Measurements from ENCODE around the gene ACTG1. TPM values are rescaled to one million over a fixed set of nuclear protein-coding genes. Genes with fewer than 3 reads are reported as not detected.

Gene ACTG1
- total RNA-seq, 1 experiment from 2014 or later = 1,576 TPM

DNA sequence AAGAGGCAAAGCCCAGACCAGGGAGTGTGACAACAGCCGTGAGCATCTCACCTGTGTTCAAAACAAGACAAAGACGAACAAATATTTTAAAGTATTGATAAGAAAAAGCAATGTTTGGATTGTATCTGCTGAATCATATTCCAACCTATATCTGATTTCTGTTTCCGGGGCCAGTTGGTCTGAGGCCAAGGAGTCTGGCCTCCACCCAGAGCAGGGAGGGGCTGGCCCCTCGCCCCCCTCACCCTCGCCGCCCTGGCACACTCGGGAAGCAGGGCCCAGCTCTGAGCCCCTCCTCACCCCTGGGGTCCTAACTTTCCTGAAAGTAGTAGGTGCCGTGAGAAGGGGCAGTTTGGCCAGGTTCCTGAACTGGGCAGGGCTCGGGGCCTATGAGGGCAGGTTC is 48.0 kb downstream of the ACTG1 start:
- DNase-seq (ENCODE audit: low spot score) = no peak

DNA sequence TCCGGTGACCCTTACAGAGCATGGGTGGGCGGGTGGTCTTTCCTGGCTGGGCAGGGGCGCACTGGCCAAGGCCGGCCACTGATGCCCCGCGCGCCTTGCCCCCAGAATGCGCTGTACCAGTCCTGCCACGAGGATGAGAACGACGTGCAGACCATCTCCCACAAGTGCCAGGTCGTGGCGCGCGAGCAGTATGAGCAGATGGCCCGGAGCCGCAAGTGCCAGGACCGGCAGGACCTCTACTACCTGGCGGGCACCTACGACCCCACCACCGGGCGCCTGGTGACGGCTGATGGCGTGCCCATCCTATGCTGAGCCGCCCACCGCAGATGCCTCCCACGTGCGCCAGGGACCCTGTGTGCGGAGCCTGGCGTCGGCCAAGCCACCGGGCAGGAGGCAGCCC is 49.1 kb downstream of the ACTG1 start:
- no peak for DNase-seq (ENCODE audit: low spot score)

DNA sequence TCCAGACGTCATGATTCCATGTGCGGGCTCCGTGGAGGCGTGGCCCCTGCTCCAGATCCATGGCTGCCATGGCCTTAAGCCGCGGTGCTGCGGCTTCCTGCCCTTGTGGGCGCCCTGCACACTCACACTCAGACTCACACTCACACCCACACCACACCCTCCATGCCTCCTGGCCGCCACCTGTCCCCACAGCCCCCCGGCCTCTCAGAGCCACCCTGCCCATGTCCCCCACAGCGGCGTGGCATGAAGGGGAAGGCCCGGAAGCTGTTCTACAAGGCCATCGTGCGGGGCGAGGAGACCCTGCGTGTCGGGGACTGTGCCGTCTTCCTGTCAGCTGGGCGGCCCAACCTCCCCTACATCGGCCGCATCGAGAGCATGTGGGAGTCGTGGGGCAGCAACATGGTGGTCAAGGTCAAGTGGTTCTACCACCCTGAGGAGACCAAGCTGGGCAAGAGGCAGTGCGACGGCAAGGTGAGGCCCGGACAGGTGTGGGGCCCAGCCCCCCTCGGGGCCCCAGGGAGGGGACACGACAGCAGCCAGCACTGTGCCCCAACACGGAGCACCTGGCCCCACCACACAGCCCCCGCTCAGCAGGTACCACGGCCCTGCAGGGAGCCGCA is 50.0 kb downstream of the ACTG1 start:
- no peak for DNase-seq (ENCODE audit: low spot score)

DNA sequence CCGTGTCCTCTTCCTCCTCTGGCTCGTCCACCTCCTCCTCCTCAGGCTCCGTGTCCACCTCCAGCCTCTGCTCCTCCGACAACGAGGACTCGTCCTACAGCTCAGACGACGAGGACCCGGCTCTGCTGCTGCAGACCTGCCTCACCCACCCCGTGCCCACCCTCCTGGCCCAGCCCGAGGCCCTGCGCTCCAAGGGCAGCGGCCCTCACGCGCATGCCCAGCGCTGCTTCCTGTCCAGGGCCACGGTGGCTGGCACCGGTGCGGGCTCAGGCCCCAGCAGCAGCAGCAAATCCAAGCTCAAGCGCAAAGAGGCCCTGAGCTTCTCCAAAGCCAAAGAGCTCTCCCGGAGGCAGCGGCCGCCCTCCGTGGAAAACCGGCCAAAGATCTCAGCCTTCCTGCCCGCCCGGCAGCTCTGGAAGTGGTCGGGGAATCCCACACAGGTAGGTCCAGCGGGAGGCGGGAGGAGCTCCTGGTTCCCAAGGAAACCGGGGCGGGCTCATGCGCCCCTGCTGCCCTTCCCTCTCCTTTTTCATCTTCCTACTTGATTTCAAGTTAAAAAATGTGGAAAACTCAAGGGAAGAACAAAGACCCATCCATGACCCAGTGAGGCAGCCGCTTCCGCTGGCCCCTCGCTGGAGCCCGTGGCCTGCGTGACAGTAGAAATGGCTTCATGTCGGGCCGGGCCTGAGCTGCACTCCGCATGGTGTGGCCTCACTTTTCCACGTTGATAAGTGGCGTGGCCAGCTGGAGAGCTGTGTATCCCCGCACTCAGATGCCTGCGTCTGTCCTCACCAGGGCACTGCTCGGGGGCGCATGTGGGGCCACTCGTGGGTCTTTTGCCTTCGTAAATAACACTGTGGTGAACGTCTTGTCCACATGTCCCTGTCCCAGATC is 50.7 kb downstream of the ACTG1 start:
- no peak for DNase-seq (ENCODE audit: low spot score)

DNA sequence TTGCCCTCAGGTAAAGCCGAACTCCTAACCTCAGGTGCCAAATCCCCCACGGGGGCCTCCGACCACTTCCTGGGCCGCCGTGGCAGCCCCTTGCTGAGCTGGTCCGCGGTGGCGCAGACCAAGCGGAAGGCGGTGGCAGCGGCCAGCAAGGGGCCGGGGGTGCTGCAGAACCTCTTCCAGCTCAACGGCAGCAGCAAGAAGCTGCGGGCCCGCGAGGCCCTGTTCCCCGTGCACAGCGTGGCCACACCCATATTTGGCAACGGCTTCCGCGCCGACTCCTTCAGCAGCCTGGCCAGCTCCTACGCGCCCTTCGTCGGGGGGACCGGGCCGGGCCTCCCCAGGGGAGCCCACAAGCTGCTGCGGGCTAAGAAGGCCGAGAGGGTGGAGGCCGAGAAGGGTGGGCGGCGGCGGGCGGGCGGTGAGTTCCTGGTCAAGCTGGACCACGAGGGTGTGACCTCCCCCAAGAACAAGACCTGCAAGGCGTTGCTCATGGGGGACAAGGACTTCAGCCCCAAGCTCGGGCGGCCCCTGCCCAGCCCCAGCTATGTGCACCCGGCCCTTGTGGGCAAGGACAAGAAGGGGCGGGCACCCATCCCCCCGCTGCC is 51.6 kb downstream of the ACTG1 start:
- no peak for DNase-seq (ENCODE audit: low spot score)

Other genes with a start within 250 kb of the ACTG1 start
- 40.9 and 67.3 TPM in 2 replicates for gene SLC38A10, start 217.5 kb downstream of the ACTG1 start, total RNA-seq (2014; rRNA removed; shearing (Covaris generic))
- 0.31 and 3.4 TPM in 2 replicates for gene BAHCC1, start 117.3 kb downstream of the ACTG1 start, total RNA-seq (2014; rRNA removed; shearing (Covaris generic))
- gene FSCN2, start 15.6 kb upstream of the ACTG1 start, total RNA-seq (2014; rRNA removed; shearing (Covaris generic)) = 0.27 TPM in 1 of 2 replicates, not detected in the other
- gene FAAP100, start 39.6 kb upstream of the ACTG1 start, total RNA-seq (2014; rRNA removed; shearing (Covaris generic)) = 6.6 and 7.4 TPM in 2 replicates
- 55.0 and 63.7 TPM in 2 replicates for gene NPLOC4, start 124.3 kb upstream of the ACTG1 start, total RNA-seq (2014; rRNA removed; shearing (Covaris generic))
- gene TSPAN10, start 124.4 kb upstream of the ACTG1 start, total RNA-seq (2014; rRNA removed; shearing (Covaris generic)) = 0.06 and 1.5 TPM in 2 replicates
- not detected in 2 replicates for gene PDE6G, start 143.7 kb upstream of the ACTG1 start, total RNA-seq (2014; rRNA removed; shearing (Covaris generic))
- gene OXLD1, start 153.8 kb upstream of the ACTG1 start, total RNA-seq (2014; rRNA removed; shearing (Covaris generic)) = 36.3 and 47.4 TPM in 2 replicates
- 10.7 and 16.7 TPM in 2 replicates for gene CCDC137, start 153.9 kb upstream of the ACTG1 start, total RNA-seq (2014; rRNA removed; shearing (Covaris generic))
- gene ARL16, start 171.0 kb upstream of the ACTG1 start, total RNA-seq (2014; rRNA removed; shearing (Covaris generic)) = 31.1 and 47.5 TPM in 2 replicates
- 26.6 and 38.3 TPM in 2 replicates for gene HGS, start 171.2 kb upstream of the ACTG1 start, total RNA-seq (2014; rRNA removed; shearing (Covaris generic))
- gene MRPL12, start 190.6 kb upstream of the ACTG1 start, total RNA-seq (2014; rRNA removed; shearing (Covaris generic)) = 16.9 and 21.9 TPM in 2 replicates
- gene SLC25A10, start 199.5 kb upstream of the ACTG1 start, total RNA-seq (2014; rRNA removed; shearing (Covaris generic)) = 51.6 and 77.0 TPM in 2 replicates

All from H4 (cell line).